SK-N-SH (cell line): ENCODE results near the gene PLA2G12B. TPM values are rescaled to one million over a fixed set of nuclear protein-coding genes. Genes with fewer than 3 reads are reported as not detected.

Source experiments
- CTCF ChIA-PET: fragments of 300-600, 350-600 bp; formaldehyde crosslinking; extraction: SDS; loops from one replicate; lab custom pipeline; 2021; lab: Yijun Ruan, JAX
- POLR2A ChIA-PET: fragments of 350-600 bp; sonication (Branson Sonifier 250); formaldehyde crosslinking; extraction: SDS; loops from one replicate; lab custom pipeline; 2020; ENCODE audit warnings: antibody characterized with exemption, inconsistent platforms; lab: Yijun Ruan, JAX
- DNase-seq: peaks from one replicate; pipeline ENCODE4 v3.0.0; 2012
- H2AFZ ChIP-seq: fragments of 200-600 bp; sonication (generic); 2 replicates; pipeline ENCODE4 v1.8.1; 2016; ENCODE audit warnings: antibody characterized with exemption, mild to moderate bottlenecking, low read depth
- H3F3A ChIP-seq: fragments of 200-600 bp; sonication (generic); replicated peaks from 2 replicates; pipeline ENCODE3; 2016; ENCODE audit warnings: antibody characterized with exemption, mild to moderate bottlenecking; ENCODE audit not compliant: insufficient read depth
- H3K27ac ChIP-seq, 2 experiments: fragments of 200-500 bp in 1 of 2; fragments of 200-600 bp in 1 of 2; sonication (Bioruptor generic) in 1 of 2; sonication (generic), shearing (Covaris generic) in 1 of 2; 2 replicates each; pipeline versions ENCODE4 v1.5.1 to v1.6.1; 2014 to 2016; ENCODE audit warnings: low read depth in 2 of 2, inconsistent platforms in 1 of 2, low read length in 1 of 2, mild to moderate bottlenecking in 1 of 2, mixed read lengths in 1 of 2
- H3K27me3 ChIP-seq: fragments of 200-600 bp; sonication (generic), shearing (Covaris generic); 2 replicates; pipeline ENCODE4 v1.6.1; 2016; ENCODE audit warnings: mixed run types; ENCODE audit not compliant: insufficient read depth
- H3K36me3 ChIP-seq, 2 experiments: fragments of 200-500 bp in 1 of 2; fragments of 200-600 bp in 1 of 2; sonication (Bioruptor generic) in 1 of 2; sonication (generic) in 1 of 2; replicated peaks in 1 of 2; 2 replicates each; pipeline versions ENCODE3 to v1.5.1; 2014 to 2016; ENCODE audit warnings: low read length in 1 of 2, mild to moderate bottlenecking in 1 of 2; ENCODE audit not compliant: insufficient read depth in 2 of 2, control insufficient read depth in 1 of 2
- H3K4me1 ChIP-seq, 2 experiments: fragments of 200-500 bp in 1 of 2; fragments of 200-600 bp in 1 of 2; sonication (Bioruptor generic) in 1 of 2; sonication (generic), shearing (Covaris generic) in 1 of 2; 2 replicates each; pipeline versions ENCODE4 v1.5.1 to v1.6.1; 2014 to 2016; ENCODE audit warnings: low read depth in 1 of 2, low read length in 1 of 2, mixed run types in 1 of 2; ENCODE audit not compliant: insufficient read depth in 2 of 2, control insufficient read depth in 1 of 2
- H3K4me2 ChIP-seq: fragments of 200-600 bp; sonication (generic), shearing (Covaris generic); 2 replicates; pipeline ENCODE4 v1.6.1; 2017; ENCODE audit warnings: mixed run types
- H3K4me3 ChIP-seq, 2 experiments: fragments of 200-500 bp in 1 of 2; fragments of 200-600 bp in 1 of 2; sonication (Bioruptor generic) in 1 of 2; sonication (generic), shearing (Covaris generic) in 1 of 2; 2 replicates each; pipeline versions ENCODE4 v1.5.1 to v1.8.1; 2014 to 2016; ENCODE audit warnings: low read depth in 2 of 2, inconsistent platforms in 1 of 2, low read length in 1 of 2, mild to moderate bottlenecking in 1 of 2, mixed read lengths in 1 of 2, moderate library complexity in 1 of 2
- H3K79me2 ChIP-seq: fragments of 200-600 bp; sonication (generic); 2 replicates; pipeline ENCODE4 v1.8.1; 2017; ENCODE audit warnings: mild to moderate bottlenecking; ENCODE audit not compliant: insufficient read depth
- H3K9ac ChIP-seq: fragments of 200-600 bp; sonication (generic); 2 replicates; pipeline ENCODE4 v1.6.1; 2017; ENCODE audit warnings: mixed run types
- H3K9me2 ChIP-seq: fragments of 200-600 bp; sonication (generic); 2 replicates; pipeline ENCODE4 v1.6.1; 2017; ENCODE audit warnings: mixed run types
- H3K9me3 ChIP-seq: fragments of 200-600 bp; sonication (generic); 2 replicates; pipeline ENCODE4 v1.6.1; 2017; ENCODE audit warnings: mixed run types, mild to moderate bottlenecking, moderate library complexity
- H4K20me1 ChIP-seq: fragments of 200-600 bp; sonication (generic); 2 replicates; pipeline ENCODE4 v1.6.1; 2017; ENCODE audit warnings: mild to moderate bottlenecking, mixed run types; ENCODE audit not compliant: insufficient read depth
- CHD2 ChIP-seq: fragments of 150-350 bp; IDR thresholded peaks from 2 replicates; pipeline ENCODE4 v1.6.1; 2018; ENCODE audit warnings: low read length; ENCODE audit not compliant: partially characterized antibody
- ELF1 ChIP-seq: IDR thresholded peaks from 2 replicates; pipeline ENCODE4 v1.4.0; 2012
- EP300 ChIP-seq, 2 experiments: IDR thresholded peaks; 2 replicates each; pipeline versions ENCODE4 v1.4.0 to v1.6.1; 2012; ENCODE audit warnings: borderline replicate concordance in 1 of 2, low read depth in 1 of 2, low read length in 1 of 2
- EZH2phosphoT487 ChIP-seq: fragments of 200-600 bp; sonication (generic); IDR thresholded peaks from 2 replicates; pipeline ENCODE4 v1.6.1; 2017; ENCODE audit warnings: low read depth, mixed run types, mild to moderate bottlenecking, antibody characterized with exemption, moderate library complexity, borderline replicate concordance
- FOXJ3 ChIP-seq: sonication (generic); formaldehyde crosslinking; IDR thresholded peaks from 2 replicates; pipeline ENCODE4 v1.5.1; 2020; ENCODE audit warnings: mild to moderate bottlenecking, missing genetic modification reagents
- JUND ChIP-seq: IDR thresholded peaks from 2 replicates; pipeline ENCODE4 v1.4.0; 2012
- MXI1 ChIP-seq: IDR thresholded peaks from 2 replicates; pipeline ENCODE4 v1.6.1; 2012; ENCODE audit warnings: mild to moderate bottlenecking, low read depth, low read length, improper control_type of control experiment
- NRF1 ChIP-seq: IDR thresholded peaks from 2 replicates; pipeline ENCODE4 v1.6.1; 2012; ENCODE audit warnings: low read depth, mild to moderate bottlenecking, low read length
- RXRA ChIP-seq: IDR thresholded peaks from 2 replicates; pipeline ENCODE4 v1.4.0; 2012; ENCODE audit warnings: low read depth, mild to moderate bottlenecking, borderline replicate concordance
- SIN3A ChIP-seq: IDR thresholded peaks from 2 replicates; pipeline ENCODE4 v1.6.1; 2012; ENCODE audit warnings: low read depth, mild to moderate bottlenecking, low read length, moderate library complexity, borderline replicate concordance
- TCF12 ChIP-seq: IDR thresholded peaks from 2 replicates; pipeline ENCODE4 v1.4.0; 2012
- TEAD4 ChIP-seq: IDR thresholded peaks from 2 replicates; pipeline ENCODE4 v1.4.0; 2012; ENCODE audit warnings: mild to moderate bottlenecking, borderline replicate concordance; ENCODE audit not compliant: insufficient read depth
- WGBS: methylation state at CpG from one replicate; pipeline ENCODE4 v1.1.6; 2017; ENCODE audit warnings: low lambda C conversion rate; 5-methylcytosine and 5-hydroxymethylcytosine counted together
- polyA plus RNA-seq, 3 experiments: library from polyadenylated mRNA; depleted of rRNA; stranded (reverse); fragments of >200 nt; gene quantifications; 2 replicates each; pipeline ENCODE4 v1.2.3, GENCODE V29; 2012
- TF ChIP-seq, protein P1 (sequence below): fragments of 200-600 bp; sonication (generic); IDR thresholded peaks from 2 replicates; pipeline ENCODE4 v1.6.1; 2017; ENCODE audit warnings: antibody characterized with exemption, mild to moderate bottlenecking, moderate library complexity
- TF ChIP-seq, protein P2 (sequence below): fragments of 150-350 bp; IDR thresholded peaks from 2 replicates; pipeline ENCODE4 v1.6.1; 2017; ENCODE audit warnings: antibody characterized with exemption, low read length, low read depth, borderline replicate concordance
- TF ChIP-seq, protein P3 (sequence below): IDR thresholded peaks from 2 replicates; pipeline ENCODE4 v1.6.1; 2012; ENCODE audit warnings: mild to moderate bottlenecking, low read depth, low read length, moderate library complexity
- TF ChIP-seq, protein P4 (sequence below): IDR thresholded peaks from 2 replicates; pipeline ENCODE4 v1.4.0; 2012; ENCODE audit warnings: low read depth, borderline replicate concordance
- TF ChIP-seq, protein P5 (sequence below): IDR thresholded peaks from 2 replicates; pipeline ENCODE4 v1.4.0; 2012; ENCODE audit warnings: low read depth, borderline replicate concordance
- TF ChIP-seq, protein P6 (sequence below): IDR thresholded peaks from 2 replicates; pipeline ENCODE4; 2012

Gene PLA2G12B
- polyA plus RNA-seq, 1 of the 3 experiments (the other 2 are of a cell fraction), result not detected

DNA sequence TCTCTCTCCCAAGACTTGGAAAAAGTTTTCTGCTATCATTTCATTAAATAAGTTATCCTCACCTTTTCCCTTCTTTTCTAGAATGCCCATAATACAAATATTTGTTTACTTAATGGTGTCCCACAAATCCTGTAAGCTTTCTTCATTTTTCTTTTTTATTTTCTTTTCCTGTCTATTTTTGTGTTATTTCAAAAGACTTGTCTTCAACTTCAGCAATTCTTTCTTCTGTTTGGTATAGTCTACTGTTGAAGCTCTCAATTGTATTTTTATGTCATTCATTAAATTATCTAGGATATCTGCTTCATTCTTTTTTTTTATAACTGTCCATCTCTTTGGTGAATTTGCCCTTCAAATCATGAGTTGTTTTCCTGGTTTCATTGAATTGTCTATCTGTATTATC lies 25.1 kb upstream of the PLA2G12B start:
- Histone ChIP-seq H3K9me3 (peaks cover 25% of the 10 kb centered on the region), H3K79me2 (no peaks in the 10 kb centered on the region), H3K36me3 (no peaks in the 10 kb centered on the region), H3K4me3 (no peak overlapping the region)
- no peak for DNase-seq
- POLR2A ChIA-PET, result no interaction called here
- TF ChIP-seq EP300 (IDR thresholded peaks at IDR 0.05; ENCODE audit: borderline replicate concordance in 1 of 2, low read depth in 1 of 2, low read length in 1 of 2), result no peak
- TF ChIP-seq, protein P1, sequence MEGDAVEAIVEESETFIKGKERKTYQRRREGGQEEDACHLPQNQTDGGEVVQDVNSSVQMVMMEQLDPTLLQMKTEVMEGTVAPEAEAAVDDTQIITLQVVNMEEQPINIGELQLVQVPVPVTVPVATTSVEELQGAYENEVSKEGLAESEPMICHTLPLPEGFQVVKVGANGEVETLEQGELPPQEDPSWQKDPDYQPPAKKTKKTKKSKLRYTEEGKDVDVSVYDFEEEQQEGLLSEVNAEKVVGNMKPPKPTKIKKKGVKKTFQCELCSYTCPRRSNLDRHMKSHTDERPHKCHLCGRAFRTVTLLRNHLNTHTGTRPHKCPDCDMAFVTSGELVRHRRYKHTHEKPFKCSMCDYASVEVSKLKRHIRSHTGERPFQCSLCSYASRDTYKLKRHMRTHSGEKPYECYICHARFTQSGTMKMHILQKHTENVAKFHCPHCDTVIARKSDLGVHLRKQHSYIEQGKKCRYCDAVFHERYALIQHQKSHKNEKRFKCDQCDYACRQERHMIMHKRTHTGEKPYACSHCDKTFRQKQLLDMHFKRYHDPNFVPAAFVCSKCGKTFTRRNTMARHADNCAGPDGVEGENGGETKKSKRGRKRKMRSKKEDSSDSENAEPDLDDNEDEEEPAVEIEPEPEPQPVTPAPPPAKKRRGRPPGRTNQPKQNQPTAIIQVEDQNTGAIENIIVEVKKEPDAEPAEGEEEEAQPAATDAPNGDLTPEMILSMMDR, result no peak
- TF ChIP-seq, all 33 proteins: peak for 0
- no peak overlapping the region for H3K9ac ChIP-seq
- H3K4me2 ChIP-seq, result no peak overlapping the region
- no peaks in the 10 kb centered on the region for H3K27me3 ChIP-seq
- no peaks in the 10 kb centered on the region for H3K4me1 ChIP-seq
- H3K27ac ChIP-seq, result no peak overlapping the region
- no peak overlapping the region for H2AFZ ChIP-seq
- H3F3A ChIP-seq, result peaks cover 7% of the 10 kb centered on the region
- CTCF ChIA-PET, result no interaction called here
- H4K20me1 ChIP-seq, result no peaks in the 10 kb centered on the region
- H3K9me2 ChIP-seq, result no peaks in the 10 kb centered on the region

DNA sequence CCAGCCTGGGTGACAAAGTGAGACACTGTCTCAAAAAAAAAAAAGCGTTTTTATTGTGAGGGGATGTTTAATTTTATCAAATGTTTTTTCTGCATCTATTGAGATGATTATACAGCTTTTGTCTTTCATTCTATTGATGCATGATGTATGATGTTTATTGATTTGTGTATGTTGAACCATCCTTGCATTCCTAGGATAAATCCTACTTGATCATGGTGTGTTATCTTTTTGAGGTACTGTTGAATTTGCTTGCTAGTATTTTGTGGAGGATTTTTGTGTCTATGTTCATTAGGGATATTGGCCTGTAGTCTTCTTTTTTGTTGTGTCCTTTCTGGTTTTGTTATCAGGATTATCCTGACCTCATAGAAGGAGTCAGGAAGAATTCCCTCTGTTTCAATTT lies 22.3 kb upstream of the PLA2G12B start:
- no peak overlapping the region for H2AFZ ChIP-seq
- ChIA-PET POLR2A (no interaction called here), CTCF (no interaction called here)
- no peak overlapping the region for H3K27ac ChIP-seq
- H3K27me3 ChIP-seq, result no peaks in the 10 kb centered on the region
- no peaks in the 10 kb centered on the region for H4K20me1 ChIP-seq
- no peaks in the 10 kb centered on the region for H3K9me2 ChIP-seq
- no peak overlapping the region for H3K4me2 ChIP-seq
- peaks cover 25% of the 10 kb centered on the region for H3K9me3 ChIP-seq
- no peaks in the 10 kb centered on the region for H3K79me2 ChIP-seq
- H3K9ac ChIP-seq, result no peak overlapping the region
- WGBS, result 0% methylated on average over 1 of the region's 1 CpG
- H3K4me1 ChIP-seq, result no peaks in the 10 kb centered on the region
- DNase-seq, result no peak
- H3K36me3 ChIP-seq, result no peaks in the 10 kb centered on the region
- no peaks in the 10 kb centered on the region for H3F3A ChIP-seq
- H3K4me3 ChIP-seq, result no peak overlapping the region
- TF ChIP-seq, protein P2, sequence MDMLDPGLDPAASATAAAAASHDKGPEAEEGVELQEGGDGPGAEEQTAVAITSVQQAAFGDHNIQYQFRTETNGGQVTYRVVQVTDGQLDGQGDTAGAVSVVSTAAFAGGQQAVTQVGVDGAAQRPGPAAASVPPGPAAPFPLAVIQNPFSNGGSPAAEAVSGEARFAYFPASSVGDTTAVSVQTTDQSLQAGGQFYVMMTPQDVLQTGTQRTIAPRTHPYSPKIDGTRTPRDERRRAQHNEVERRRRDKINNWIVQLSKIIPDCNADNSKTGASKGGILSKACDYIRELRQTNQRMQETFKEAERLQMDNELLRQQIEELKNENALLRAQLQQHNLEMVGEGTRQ, result no peak
- TF ChIP-seq ELF1 (no peak), NRF1 (no peak), MXI1 (no peak), FOXJ3 (CRISPR knock-in tag) (no peak), SIN3A (no peak), CHD2 (no peak), EP300 (IDR thresholded peaks at IDR 0.05; ENCODE audit: borderline replicate concordance in 1 of 2, low read depth in 1 of 2, low read length in 1 of 2) (no peak), TEAD4 (no peak), RXRA (no peak), TCF12 (no peak), JUND (no peak), EZH2phosphoT487 (no peak)
- TF ChIP-seq, protein P3, sequence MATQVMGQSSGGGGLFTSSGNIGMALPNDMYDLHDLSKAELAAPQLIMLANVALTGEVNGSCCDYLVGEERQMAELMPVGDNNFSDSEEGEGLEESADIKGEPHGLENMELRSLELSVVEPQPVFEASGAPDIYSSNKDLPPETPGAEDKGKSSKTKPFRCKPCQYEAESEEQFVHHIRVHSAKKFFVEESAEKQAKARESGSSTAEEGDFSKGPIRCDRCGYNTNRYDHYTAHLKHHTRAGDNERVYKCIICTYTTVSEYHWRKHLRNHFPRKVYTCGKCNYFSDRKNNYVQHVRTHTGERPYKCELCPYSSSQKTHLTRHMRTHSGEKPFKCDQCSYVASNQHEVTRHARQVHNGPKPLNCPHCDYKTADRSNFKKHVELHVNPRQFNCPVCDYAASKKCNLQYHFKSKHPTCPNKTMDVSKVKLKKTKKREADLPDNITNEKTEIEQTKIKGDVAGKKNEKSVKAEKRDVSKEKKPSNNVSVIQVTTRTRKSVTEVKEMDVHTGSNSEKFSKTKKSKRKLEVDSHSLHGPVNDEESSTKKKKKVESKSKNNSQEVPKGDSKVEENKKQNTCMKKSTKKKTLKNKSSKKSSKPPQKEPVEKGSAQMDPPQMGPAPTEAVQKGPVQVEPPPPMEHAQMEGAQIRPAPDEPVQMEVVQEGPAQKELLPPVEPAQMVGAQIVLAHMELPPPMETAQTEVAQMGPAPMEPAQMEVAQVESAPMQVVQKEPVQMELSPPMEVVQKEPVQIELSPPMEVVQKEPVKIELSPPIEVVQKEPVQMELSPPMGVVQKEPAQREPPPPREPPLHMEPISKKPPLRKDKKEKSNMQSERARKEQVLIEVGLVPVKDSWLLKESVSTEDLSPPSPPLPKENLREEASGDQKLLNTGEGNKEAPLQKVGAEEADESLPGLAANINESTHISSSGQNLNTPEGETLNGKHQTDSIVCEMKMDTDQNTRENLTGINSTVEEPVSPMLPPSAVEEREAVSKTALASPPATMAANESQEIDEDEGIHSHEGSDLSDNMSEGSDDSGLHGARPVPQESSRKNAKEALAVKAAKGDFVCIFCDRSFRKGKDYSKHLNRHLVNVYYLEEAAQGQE, result no peak
- TF ChIP-seq, protein P4, sequence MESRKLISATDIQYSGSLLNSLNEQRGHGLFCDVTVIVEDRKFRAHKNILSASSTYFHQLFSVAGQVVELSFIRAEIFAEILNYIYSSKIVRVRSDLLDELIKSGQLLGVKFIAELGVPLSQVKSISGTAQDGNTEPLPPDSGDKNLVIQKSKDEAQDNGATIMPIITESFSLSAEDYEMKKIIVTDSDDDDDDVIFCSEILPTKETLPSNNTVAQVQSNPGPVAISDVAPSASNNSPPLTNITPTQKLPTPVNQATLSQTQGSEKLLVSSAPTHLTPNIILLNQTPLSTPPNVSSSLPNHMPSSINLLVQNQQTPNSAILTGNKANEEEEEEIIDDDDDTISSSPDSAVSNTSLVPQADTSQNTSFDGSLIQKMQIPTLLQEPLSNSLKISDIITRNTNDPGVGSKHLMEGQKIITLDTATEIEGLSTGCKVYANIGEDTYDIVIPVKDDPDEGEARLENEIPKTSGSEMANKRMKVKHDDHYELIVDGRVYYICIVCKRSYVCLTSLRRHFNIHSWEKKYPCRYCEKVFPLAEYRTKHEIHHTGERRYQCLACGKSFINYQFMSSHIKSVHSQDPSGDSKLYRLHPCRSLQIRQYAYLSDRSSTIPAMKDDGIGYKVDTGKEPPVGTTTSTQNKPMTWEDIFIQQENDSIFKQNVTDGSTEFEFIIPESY, result no peak
- TF ChIP-seq, protein P5, sequence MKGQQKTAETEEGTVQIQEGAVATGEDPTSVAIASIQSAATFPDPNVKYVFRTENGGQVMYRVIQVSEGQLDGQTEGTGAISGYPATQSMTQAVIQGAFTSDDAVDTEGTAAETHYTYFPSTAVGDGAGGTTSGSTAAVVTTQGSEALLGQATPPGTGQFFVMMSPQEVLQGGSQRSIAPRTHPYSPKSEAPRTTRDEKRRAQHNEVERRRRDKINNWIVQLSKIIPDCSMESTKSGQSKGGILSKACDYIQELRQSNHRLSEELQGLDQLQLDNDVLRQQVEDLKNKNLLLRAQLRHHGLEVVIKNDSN, result no peak
- TF ChIP-seq, protein P6, sequence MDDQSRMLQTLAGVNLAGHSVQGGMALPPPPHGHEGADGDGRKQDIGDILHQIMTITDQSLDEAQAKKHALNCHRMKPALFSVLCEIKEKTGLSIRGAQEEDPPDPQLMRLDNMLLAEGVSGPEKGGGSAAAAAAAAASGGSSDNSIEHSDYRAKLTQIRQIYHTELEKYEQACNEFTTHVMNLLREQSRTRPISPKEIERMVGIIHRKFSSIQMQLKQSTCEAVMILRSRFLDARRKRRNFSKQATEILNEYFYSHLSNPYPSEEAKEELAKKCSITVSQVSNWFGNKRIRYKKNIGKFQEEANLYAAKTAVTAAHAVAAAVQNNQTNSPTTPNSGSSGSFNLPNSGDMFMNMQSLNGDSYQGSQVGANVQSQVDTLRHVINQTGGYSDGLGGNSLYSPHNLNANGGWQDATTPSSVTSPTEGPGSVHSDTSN, result no peak
